HepG2 (cell line): ENCODE data around the gene DNLZ. TPM values are rescaled to one million over a fixed set of nuclear protein-coding genes. Genes with fewer than 3 reads are reported as not detected.
A peak's percentile ranks its signal among the peaks of the same experiment; 100 is the strongest.

ENCODE experiments used
- ETV6 ChIP-seq: sonication (generic); formaldehyde crosslinking; conservative IDR thresholded peaks from 2 replicates; pipeline ENCODE4 v1.4.0; 2020; ENCODE audit warnings: missing genetic modification reagents
- FOXC1 ChIP-seq: sonication (generic); formaldehyde crosslinking; IDR thresholded peaks from 2 replicates; pipeline ENCODE4 v1.8.0; 2022; ENCODE audit warnings: mild to moderate bottlenecking, missing genetic modification reagents, borderline replicate concordance
- HNRNPK ChIP-seq: fragments of 200-400 bp; formaldehyde crosslinking; IDR thresholded peaks from 2 replicates; pipeline ENCODE4 v1.6.1; 2018; ENCODE audit warnings: low read length, low read depth, moderate library complexity, mild to moderate bottlenecking; ENCODE audit not compliant: poor library complexity, severe bottlenecking
- MAFK ChIP-seq, 2 experiments: IDR thresholded peaks in 1 of 2; conservative IDR thresholded peaks in 1 of 2; 2 replicates each; pipeline ENCODE4 v1.6.1; 2011; ENCODE audit warnings: improper control_type of control experiment in 2 of 2, low read length in 2 of 2
- NBN ChIP-seq: fragments of 450-650 bp; conservative IDR thresholded peaks from 2 replicates; pipeline ENCODE4 v1.6.1; 2017
- RBAK ChIP-seq: sonication (generic); formaldehyde crosslinking; IDR thresholded peaks from 2 replicates; pipeline ENCODE4 v1.5.1; 2020; ENCODE audit warnings: mild to moderate bottlenecking, missing genetic modification reagents
- STAT5B ChIP-seq: sonication (generic); formaldehyde crosslinking; IDR thresholded peaks from 2 replicates; pipeline ENCODE4 v1.4.0; 2020; ENCODE audit warnings: missing genetic modification reagents
- SYNCRIP ChIP-seq: fragments of 200-400 bp; formaldehyde crosslinking; IDR thresholded peaks from 2 replicates; pipeline ENCODE4 v1.6.1; 2018; ENCODE audit warnings: mild to moderate bottlenecking, low read depth, low read length; ENCODE audit not compliant: insufficient read depth
- THAP11 ChIP-seq: IDR thresholded peaks from 2 replicates; pipeline ENCODE4 v1.6.1; 2016; ENCODE audit warnings: missing biosample characterization, missing genetic modification reagents
- ZBTB8A ChIP-seq: sonication (generic); formaldehyde crosslinking; IDR thresholded peaks from 2 replicates; pipeline ENCODE4 v1.4.0; 2020; ENCODE audit warnings: mild to moderate bottlenecking, low read depth, missing genetic modification reagents, borderline replicate concordance
- ZNF569 ChIP-seq: sonication (generic); formaldehyde crosslinking; IDR thresholded peaks from 2 replicates; pipeline ENCODE4 v1.5.0; 2020; ENCODE audit warnings: mild to moderate bottlenecking, missing genetic modification reagents, moderate library complexity, borderline replicate concordance
- ZNF674 ChIP-seq: sonication (generic); formaldehyde crosslinking; IDR thresholded peaks from 2 replicates; pipeline ENCODE4 v1.5.0; 2020; ENCODE audit warnings: low read depth, mild to moderate bottlenecking, missing genetic modification reagents
- ZNF713 ChIP-seq: sonication (generic); formaldehyde crosslinking; IDR thresholded peaks from 2 replicates; pipeline ENCODE4 v1.4.0; 2020; ENCODE audit warnings: mild to moderate bottlenecking, missing genetic modification reagents
- ZNF883 ChIP-seq: sonication (generic); formaldehyde crosslinking; IDR thresholded peaks from 2 replicates; pipeline ENCODE4 v1.5.1; 2020; ENCODE audit warnings: mild to moderate bottlenecking, missing genetic modification reagents; ENCODE audit errors: not compliant biosample characterization
- polyA plus RNA-seq, 8 experiments: library from polyadenylated mRNA; depleted of rRNA in 3 of 8; stranded (reverse) in 7 of 8; unstranded in 1 of 8; fragments of >200 nt; fragmentation: Illumina TruSeq in 4 of 8; extraction: Trizol in 4 of 8; gene quantifications; 2 replicates each; pipeline versions ENCODE4 v1.2.1 to v1.2.3, GENCODE V29; 2011 to 2016; ENCODE audit warnings: low read depth in 4 of 8, missing spikeins in 1 of 8, mixed read lengths in 1 of 8; ENCODE audit not compliant: insufficient read depth in 1 of 8
- total RNA-seq, 5 experiments: library from RNA; depleted of rRNA; stranded (reverse); fragments of >200 nt; fragmentation: Illumina TruSeq; extraction: Trizol; gene quantifications; 2 replicates each; pipeline ENCODE4 v1.2.3, GENCODE V29; 2016; ENCODE audit warnings: low read depth in 1 of 5
- TF ChIP-seq, protein P1 (sequence below): sonication (generic); formaldehyde crosslinking; IDR thresholded peaks from 2 replicates; pipeline ENCODE4 v1.4.0; 2020; ENCODE audit warnings: low read depth, missing genetic modification reagents
- TF ChIP-seq, protein P2 (sequence below): sonication (generic); formaldehyde crosslinking; IDR thresholded peaks from 2 replicates; pipeline ENCODE4 v1.4.0; 2020; ENCODE audit warnings: missing genetic modification reagents, borderline replicate concordance
- TF ChIP-seq, protein P3 (sequence below): sonication (generic); formaldehyde crosslinking; IDR thresholded peaks from 2 replicates; pipeline ENCODE4 v1.8.1; 2022; ENCODE audit warnings: mild to moderate bottlenecking, missing genetic modification reagents
- TF ChIP-seq, protein P4 (sequence below): sonication (generic); formaldehyde crosslinking; IDR thresholded peaks from 2 replicates; pipeline ENCODE4 v1.5.1; 2020; ENCODE audit warnings: mild to moderate bottlenecking, missing genetic modification reagents

The DNLZ gene
- total and polyA plus RNA-seq, 2 of the 13 experiments (the other 11 are each of a cell fraction or from before 2014, with no cell fraction given) = 3.4 to 8.0 TPM

DNA sequence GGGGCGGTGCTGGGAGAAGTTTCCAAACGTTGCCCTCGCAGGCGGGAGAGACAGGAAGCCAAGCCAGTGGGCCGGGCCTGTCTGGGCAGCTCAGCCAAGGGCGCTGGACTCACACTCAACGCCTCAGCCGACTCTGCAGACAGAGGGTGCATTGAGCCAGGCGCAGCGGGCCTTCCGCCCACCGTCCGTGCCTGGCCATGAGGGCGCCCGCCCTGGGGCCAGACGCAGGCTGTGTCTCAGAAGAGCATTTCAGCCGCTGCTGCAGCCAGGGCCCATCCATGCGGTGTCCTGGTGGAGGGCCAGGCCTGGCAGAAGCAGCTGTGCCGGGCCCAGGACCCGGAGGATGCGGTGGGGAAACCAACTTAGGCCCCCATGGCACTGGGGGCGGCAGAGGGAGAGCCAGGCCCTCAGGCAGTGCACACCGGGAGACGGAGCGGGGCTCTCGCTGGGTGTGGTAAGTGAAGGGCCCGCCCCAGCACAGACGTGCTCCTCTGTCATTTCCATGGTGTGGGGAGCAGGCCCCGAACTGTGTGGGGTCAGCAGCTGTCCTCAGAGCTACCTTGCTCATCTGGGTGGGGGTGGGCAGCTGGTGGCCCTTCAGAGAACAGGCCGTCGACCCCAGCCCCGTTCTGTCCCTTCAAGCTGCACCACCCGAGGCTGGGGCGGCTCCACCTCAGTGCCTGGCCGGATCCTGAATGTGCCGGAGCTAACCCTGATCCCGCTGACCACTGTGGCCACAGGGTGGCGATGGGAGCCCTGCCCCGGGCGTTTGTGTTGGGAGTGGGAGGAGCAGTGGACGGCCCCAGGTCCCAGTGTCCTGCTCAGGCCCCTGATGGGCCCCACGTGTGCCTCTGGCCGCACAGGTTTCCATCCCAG lies 18.0 kb downstream of the DNLZ start (continued):
- TF ChIP-seq, protein P1, sequence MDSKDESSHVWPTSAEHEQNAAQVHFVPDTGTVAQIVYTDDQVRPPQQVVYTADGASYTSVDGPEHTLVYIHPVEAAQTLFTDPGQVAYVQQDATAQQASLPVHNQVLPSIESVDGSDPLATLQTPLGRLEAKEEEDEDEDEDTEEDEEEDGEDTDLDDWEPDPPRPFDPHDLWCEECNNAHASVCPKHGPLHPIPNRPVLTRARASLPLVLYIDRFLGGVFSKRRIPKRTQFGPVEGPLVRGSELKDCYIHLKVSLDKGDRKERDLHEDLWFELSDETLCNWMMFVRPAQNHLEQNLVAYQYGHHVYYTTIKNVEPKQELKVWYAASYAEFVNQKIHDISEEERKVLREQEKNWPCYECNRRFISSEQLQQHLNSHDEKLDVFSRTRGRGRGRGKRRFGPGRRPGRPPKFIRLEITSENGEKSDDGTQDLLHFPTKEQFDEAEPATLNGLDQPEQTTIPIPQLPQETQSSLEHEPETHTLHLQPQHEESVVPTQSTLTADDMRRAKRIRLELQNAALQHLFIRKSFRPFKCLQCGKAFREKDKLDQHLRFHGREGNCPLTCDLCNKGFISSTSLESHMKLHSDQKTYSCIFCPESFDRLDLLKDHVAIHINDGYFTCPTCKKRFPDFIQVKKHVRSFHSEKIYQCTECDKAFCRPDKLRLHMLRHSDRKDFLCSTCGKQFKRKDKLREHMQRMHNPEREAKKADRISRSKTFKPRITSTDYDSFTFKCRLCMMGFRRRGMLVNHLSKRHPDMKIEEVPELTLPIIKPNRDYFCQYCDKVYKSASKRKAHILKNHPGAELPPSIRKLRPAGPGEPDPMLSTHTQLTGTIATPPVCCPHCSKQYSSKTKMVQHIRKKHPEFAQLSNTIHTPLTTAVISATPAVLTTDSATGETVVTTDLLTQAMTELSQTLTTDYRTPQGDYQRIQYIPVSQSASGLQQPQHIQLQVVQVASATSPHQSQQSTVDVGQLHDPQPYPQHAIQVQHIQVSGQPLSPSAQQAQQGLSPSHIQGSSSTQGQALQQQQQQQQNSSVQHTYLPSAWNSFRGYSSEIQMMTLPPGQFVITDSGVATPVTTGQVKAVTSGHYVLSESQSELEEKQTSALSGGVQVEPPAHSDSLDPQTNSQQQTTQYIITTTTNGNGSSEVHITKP (CRISPR knock-in tag) = 0 out of 2 replicates have a peak, but pooled peaks have one; percentile 35
- TF ChIP-seq ETV6 (CRISPR knock-in tag) (no peak), ZNF569 (CRISPR knock-in tag) (no peak), NBN (no peak), RBAK (CRISPR knock-in tag) (no peak; the same call in 1 of the 2 replicates), ZNF883 (peak; percentile 90), STAT5B (no peak), SYNCRIP (no peak), MAFK (conservative IDR thresholded peaks at IDR 0.05 in 1 of 2, IDR thresholded peaks at IDR 0.05 in 1 of 2; ENCODE audit: low read length in 2 of 2) (no peak), ZNF674 (CRISPR knock-in tag) (no peak), ZNF713 (0 out of 2 replicates have a peak, but pooled peaks have one; percentile 41), HNRNPK (no peak), ZBTB8A (CRISPR knock-in tag) (no peak), FOXC1 (no peak), THAP11 (CRISPR knock-in tag) (peak; percentile 60)
- TF ChIP-seq, protein P2, sequence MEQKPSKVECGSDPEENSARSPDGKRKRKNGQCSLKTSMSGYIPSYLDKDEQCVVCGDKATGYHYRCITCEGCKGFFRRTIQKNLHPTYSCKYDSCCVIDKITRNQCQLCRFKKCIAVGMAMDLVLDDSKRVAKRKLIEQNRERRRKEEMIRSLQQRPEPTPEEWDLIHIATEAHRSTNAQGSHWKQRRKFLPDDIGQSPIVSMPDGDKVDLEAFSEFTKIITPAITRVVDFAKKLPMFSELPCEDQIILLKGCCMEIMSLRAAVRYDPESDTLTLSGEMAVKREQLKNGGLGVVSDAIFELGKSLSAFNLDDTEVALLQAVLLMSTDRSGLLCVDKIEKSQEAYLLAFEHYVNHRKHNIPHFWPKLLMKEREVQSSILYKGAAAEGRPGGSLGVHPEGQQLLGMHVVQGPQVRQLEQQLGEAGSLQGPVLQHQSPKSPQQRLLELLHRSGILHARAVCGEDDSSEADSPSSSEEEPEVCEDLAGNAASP (CRISPR knock-in tag) = no peak
- TF ChIP-seq, protein P3, sequence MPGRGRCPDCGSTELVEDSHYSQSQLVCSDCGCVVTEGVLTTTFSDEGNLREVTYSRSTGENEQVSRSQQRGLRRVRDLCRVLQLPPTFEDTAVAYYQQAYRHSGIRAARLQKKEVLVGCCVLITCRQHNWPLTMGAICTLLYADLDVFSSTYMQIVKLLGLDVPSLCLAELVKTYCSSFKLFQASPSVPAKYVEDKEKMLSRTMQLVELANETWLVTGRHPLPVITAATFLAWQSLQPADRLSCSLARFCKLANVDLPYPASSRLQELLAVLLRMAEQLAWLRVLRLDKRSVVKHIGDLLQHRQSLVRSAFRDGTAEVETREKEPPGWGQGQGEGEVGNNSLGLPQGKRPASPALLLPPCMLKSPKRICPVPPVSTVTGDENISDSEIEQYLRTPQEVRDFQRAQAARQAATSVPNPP (CRISPR knock-in tag) = no peak
- TF ChIP-seq, protein P4, sequence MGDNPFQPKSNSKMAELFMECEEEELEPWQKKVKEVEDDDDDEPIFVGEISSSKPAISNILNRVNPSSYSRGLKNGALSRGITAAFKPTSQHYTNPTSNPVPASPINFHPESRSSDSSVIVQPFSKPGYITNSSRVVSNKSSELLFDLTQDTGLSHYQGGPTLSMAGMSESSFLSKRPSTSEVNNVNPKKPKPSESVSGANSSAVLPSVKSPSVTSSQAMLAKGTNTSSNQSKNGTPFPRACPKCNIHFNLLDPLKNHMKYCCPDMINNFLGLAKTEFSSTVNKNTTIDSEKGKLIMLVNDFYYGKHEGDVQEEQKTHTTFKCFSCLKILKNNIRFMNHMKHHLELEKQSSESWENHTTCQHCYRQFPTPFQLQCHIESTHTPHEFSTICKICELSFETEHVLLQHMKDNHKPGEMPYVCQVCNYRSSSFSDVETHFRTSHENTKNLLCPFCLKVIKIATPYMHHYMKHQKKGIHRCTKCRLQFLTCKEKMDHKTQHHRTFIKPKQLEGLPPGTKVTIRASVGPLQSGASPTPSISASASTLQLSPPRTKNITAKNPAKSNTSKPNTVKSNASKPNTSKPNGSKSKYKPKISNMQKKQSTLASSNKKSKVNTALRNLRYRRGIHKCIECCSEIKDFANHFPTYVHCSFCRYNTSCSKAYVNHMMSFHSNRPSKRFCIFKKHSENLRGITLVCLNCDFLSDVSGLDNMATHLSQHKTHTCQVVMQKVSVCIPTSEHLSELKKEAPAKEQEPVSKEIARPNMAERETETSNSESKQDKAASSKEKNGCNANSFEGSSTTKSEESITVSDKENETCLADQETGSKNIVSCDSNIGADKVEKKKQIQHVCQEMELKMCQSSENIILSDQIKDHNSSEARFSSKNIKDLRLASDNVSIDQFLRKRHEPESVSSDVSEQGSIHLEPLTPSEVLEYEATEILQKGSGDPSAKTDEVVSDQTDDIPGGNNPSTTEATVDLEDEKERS (CRISPR knock-in tag) = no peak
